Mucosa of descending colon (tissue), 3 donors: ENCODE results near the gene CELF2. TPM values are rescaled to one million over a fixed set of nuclear protein-coding genes. Genes with fewer than 3 reads are reported as not detected.
A peak's percentile ranks its signal among the peaks of the same experiment; 100 is the strongest.

ENCODE experiments used
- ATAC-seq: fragments of 200-7000 bp; cut with Tn5 transposase; one replicate; pipeline ENCODE4 v1.9.1; 2020; ENCODE audit warnings: mild to moderate bottlenecking, moderate library complexity
- DNase-seq, 3 donors: peaks; one replicate each; pipeline ENCODE4 v3.0.0-alpha.2; 2020
- H3K36me3 ChIP-seq: fragments of 200-600 bp; one replicate; pipeline ENCODE4 v1.8.0; 2021; ENCODE audit warnings: low read depth, mild to moderate bottlenecking
- H3K4me1 ChIP-seq: fragments of 200-600 bp; one replicate; pipeline ENCODE4 v1.8.0; 2021; ENCODE audit warnings: low read depth, mild to moderate bottlenecking
- H3K4me3 ChIP-seq: fragments of 200-600 bp; one replicate; pipeline ENCODE4 v1.8.0; 2021; ENCODE audit warnings: mild to moderate bottlenecking
- H3K9me3 ChIP-seq: fragments of 200-600 bp; one replicate; pipeline ENCODE4 v1.8.0; 2021; ENCODE audit warnings: mild to moderate bottlenecking
- CTCF ChIP-seq: fragments of 200-600 bp; IDR thresholded peaks from one replicate; pipeline ENCODE4 v1.8.0; 2022; ENCODE audit warnings: antibody characterized with exemption, mild to moderate bottlenecking
- intact Hi-C, 2 donors: fragments of 100-400 bp; cut with DNase I in 1 of 2; cut with micrococcal nuclease in 1 of 2; formaldehyde crosslinking; loops; one replicate each; pipeline versions ENCODE4 v1.11.0 to v1.11.1; 2022; cut with DNase I, micrococcal nuclease
- total RNA-seq, 3 donors: library from RNA; stranded (reverse); fragmentation: NEBNext Ultra II Directional in 2 of 3; extraction: Animal tissue kit (Norgen Biotek cat#: 25700) in 2 of 3; gene quantifications; one replicate each; pipeline versions ENCODE4 v1.2.1 to v1.2.4, GENCODE V29; 2021 to 2023
- donor health status: DM: no; HTN: no; CAD: no; lungs with moderate emphysema.
- donor health status: DM: no; HTN: no; CAD: no.
- donor health status: DM: no; HTN: yes; CAD: no.

Gene CELF2
- total RNA-seq, 3 donors from 2014 or later: 31.4 to 56.5 (median 36.1) TPM

- no peaks in the 10 kb centered on the region for H3K36me3 ChIP-seq
- no peaks in the 10 kb centered on the region for H3K9me3 ChIP-seq
- ATAC-seq (peak; percentile 89), DNase-seq (no peak)
- H3K4me3 ChIP-seq: no peak overlapping the region
- intact Hi-C loops: no loop called here
- no peak for TF ChIP-seq CTCF
- H3K4me1 ChIP-seq: peaks cover 8% of the 10 kb centered on the region
These were observed 9.1 kb downstream of the CELF2 start for GRCh38 chr10:11026773-11027172.

- Histone ChIP-seq H3K4me3 (no peak overlapping the region), H3K9me3 (no peaks in the 10 kb centered on the region), H3K36me3 (no peaks in the 10 kb centered on the region), H3K4me1 (peaks cover 3% of the 10 kb centered on the region)
- DNase-seq: no peak
- no peak for TF ChIP-seq CTCF
- no peak for ATAC-seq
- intact Hi-C loops: no loop called here
These were observed 17.1 kb downstream of the CELF2 start for GRCh38 chr10:11034762-11035161.

GRCh38 chr10:11035301-11035991 lies 17.8 kb downstream of the CELF2 start:
- no peak for TF ChIP-seq CTCF
- DNase-seq (peak in 1 of 3 donors; percentile 48), ATAC-seq (peak; percentile 90)
- Histone ChIP-seq H3K4me3 (no peak overlapping the region), H3K4me1 (peaks cover 3% of the 10 kb centered on the region), H3K36me3 (no peaks in the 10 kb centered on the region), H3K9me3 (no peaks in the 10 kb centered on the region)
- intact Hi-C loops: no loop called here

- peak; percentile 12 for TF ChIP-seq CTCF
- DNase-seq: peak in 1 of 3 donors; percentile 87
- intact Hi-C loops: no loop called here
- no peaks in the 10 kb centered on the region for H3K36me3 ChIP-seq
- peaks cover 3% of the 10 kb centered on the region for H3K4me1 ChIP-seq
- ATAC-seq: peak; percentile 86
- no peaks in the 10 kb centered on the region for H3K9me3 ChIP-seq
- H3K4me3 ChIP-seq: no peak overlapping the region
These were observed 18.8 kb downstream of the CELF2 start for GRCh38 chr10:11036424-11037011.

GRCh38 chr10:11037991-11038390 lies 20.3 kb downstream of the CELF2 start:
- no peak for DNase-seq

More at GRCh38 chr10:11037991-11038390, 20.3 kb downstream of the CELF2 start:
- no peak for TF ChIP-seq CTCF
- no peak for ATAC-seq
- no peaks in the 10 kb centered on the region for H3K9me3 ChIP-seq
- no peaks in the 10 kb centered on the region for H3K36me3 ChIP-seq
- intact Hi-C loops: no loop called here
- no peak overlapping the region for H3K4me3 ChIP-seq
- H3K4me1 ChIP-seq: peaks cover 3% of the 10 kb centered on the region
